Mammary epithelial cell (primary cell): Measurements from ENCODE around the gene TRAM2.

Experiments used
- EZH2 ChIP-seq: IDR thresholded peaks from 2 replicates; pipeline ENCODE4 v1.6.1; 2012; ENCODE audit warnings: low read length, inconsistent platforms, borderline replicate concordance
- TF ChIP-seq, protein P1 (sequence below), 2 donors: IDR thresholded peaks in 1 of 2; conservative IDR thresholded peaks in 1 of 2; 2 replicates each; pipeline ENCODE4 v1.5.1; 2011 to 2012; ENCODE audit warnings: inconsistent platforms in 2 of 2, low read length in 2 of 2, mild to moderate bottlenecking in 2 of 2, control low read depth in 1 of 2, low read depth in 1 of 2; ENCODE audit not compliant: insufficient read depth in 1 of 2; ENCODE audit errors: extremely low read depth in 1 of 2

DNA sequence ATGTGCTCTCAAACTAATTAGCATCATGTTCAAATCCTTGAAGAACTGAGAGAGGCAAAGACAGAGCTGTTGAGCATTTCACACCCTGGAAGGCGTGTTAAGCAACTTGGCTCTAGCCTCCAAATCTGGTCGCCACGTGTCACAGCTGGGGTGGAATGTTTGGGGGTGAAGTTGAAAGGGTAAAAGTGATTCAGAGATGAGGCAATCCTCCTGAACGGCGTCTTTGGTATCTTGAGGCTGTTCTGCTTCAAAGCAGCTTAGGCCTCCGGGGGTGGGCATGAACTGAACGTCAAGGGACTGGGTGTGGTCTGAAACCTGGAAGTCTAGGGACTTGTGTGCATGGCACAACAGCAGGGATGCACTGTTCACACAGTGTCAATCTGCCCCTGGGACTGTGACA is 62.3 kb downstream of the TRAM2 start:
- TF ChIP-seq EZH2, result no peak
- TF ChIP-seq, protein P1, sequence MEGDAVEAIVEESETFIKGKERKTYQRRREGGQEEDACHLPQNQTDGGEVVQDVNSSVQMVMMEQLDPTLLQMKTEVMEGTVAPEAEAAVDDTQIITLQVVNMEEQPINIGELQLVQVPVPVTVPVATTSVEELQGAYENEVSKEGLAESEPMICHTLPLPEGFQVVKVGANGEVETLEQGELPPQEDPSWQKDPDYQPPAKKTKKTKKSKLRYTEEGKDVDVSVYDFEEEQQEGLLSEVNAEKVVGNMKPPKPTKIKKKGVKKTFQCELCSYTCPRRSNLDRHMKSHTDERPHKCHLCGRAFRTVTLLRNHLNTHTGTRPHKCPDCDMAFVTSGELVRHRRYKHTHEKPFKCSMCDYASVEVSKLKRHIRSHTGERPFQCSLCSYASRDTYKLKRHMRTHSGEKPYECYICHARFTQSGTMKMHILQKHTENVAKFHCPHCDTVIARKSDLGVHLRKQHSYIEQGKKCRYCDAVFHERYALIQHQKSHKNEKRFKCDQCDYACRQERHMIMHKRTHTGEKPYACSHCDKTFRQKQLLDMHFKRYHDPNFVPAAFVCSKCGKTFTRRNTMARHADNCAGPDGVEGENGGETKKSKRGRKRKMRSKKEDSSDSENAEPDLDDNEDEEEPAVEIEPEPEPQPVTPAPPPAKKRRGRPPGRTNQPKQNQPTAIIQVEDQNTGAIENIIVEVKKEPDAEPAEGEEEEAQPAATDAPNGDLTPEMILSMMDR (conservative IDR thresholded peaks at IDR 0.05 in 1 of 2, IDR thresholded peaks at IDR 0.05 in 1 of 2; ENCODE audit: extremely low read depth in 1 of 2, insufficient read depth in 1 of 2, low read depth in 1 of 2, low read length in 2 of 2), result no peak
